GM18858 (cell line): ENCODE results near the gene DIS3L2.
"Not testable (repeated sequence)": the region's sequence is repeated elsewhere in the genome, so short reads cannot be mapped to it uniquely, and the experiment has no call there.

Experiments used
- ATAC-seq: cut with Tn5 transposase; IDR thresholded peaks from one replicate; pipeline ENCODE4 v1.9.1; 2021; ENCODE audit not compliant: unreplicated experiment

Gene DIS3L2

GRCh38 chr2:232147440-232148077, 186.0 kb downstream of the DIS3L2 start:
- ATAC-seq = no peak

GRCh38 chr2:232162187-232162586, 200.7 kb downstream of the DIS3L2 start:
- ATAC-seq = no peak

GRCh38 chr2:232170396-232170795, 208.9 kb downstream of the DIS3L2 start:
- no peak for ATAC-seq

- no peak for ATAC-seq
Observed at GRCh38 chr2:232174662-232175061, 213.1 kb downstream of the DIS3L2 start.

GRCh38 chr2:232176587-232176986, 215.1 kb downstream of the DIS3L2 start:
- not testable (repeated sequence) for ATAC-seq

GRCh38 chr2:232183279-232183678, 221.8 kb downstream of the DIS3L2 start:
- ATAC-seq = no peak

- no peak for ATAC-seq
Observed at GRCh38 chr2:232184346-232184745, 222.8 kb downstream of the DIS3L2 start.

- ATAC-seq = no peak
Observed at GRCh38 chr2:232190796-232191195, 229.3 kb downstream of the DIS3L2 start.

- ATAC-seq = no peak
Observed at GRCh38 chr2:232195487-232195886, 234.0 kb downstream of the DIS3L2 start.

GRCh38 chr2:232196802-232197201, 235.3 kb downstream of the DIS3L2 start:
- ATAC-seq = no peak

- ATAC-seq = no peak
Observed at GRCh38 chr2:232200195-232200594, 238.7 kb downstream of the DIS3L2 start.

- ATAC-seq = no peak
Observed at GRCh38 chr2:232203166-232203891, 241.8 kb downstream of the DIS3L2 start.

GRCh38 chr2:232203936-232204335, 242.4 kb downstream of the DIS3L2 start:
- no peak for ATAC-seq

- ATAC-seq = no peak
Observed at GRCh38 chr2:232204457-232204931, 243.0 kb downstream of the DIS3L2 start.

- ATAC-seq = no peak
Observed at GRCh38 chr2:232207174-232207573, 245.7 kb downstream of the DIS3L2 start.

- no peak for ATAC-seq
Observed at GRCh38 chr2:232210306-232210705, 248.8 kb downstream of the DIS3L2 start.

GRCh38 chr2:232211743-232212686, 250.5 kb downstream of the DIS3L2 start:
- no peak for ATAC-seq

- ATAC-seq = no peak
Observed at GRCh38 chr2:232213176-232213575, 251.7 kb downstream of the DIS3L2 start.

- ATAC-seq = no peak
Observed at GRCh38 chr2:232214053-232214452, 252.5 kb downstream of the DIS3L2 start.

- no peak for ATAC-seq
Observed at GRCh38 chr2:232216028-232216427, 254.5 kb downstream of the DIS3L2 start.

GRCh38 chr2:232218778-232219495, 257.4 kb downstream of the DIS3L2 start:
- ATAC-seq = no peak
